ENCODE measurements around the gene TCF4. TPM values are rescaled to one million over a fixed set of nuclear protein-coding genes. Genes with fewer than 3 reads are reported as not detected.

Gene TCF4
- total RNA-seq, 1 experiment from 2014 or later: 143 TPM

DNA sequence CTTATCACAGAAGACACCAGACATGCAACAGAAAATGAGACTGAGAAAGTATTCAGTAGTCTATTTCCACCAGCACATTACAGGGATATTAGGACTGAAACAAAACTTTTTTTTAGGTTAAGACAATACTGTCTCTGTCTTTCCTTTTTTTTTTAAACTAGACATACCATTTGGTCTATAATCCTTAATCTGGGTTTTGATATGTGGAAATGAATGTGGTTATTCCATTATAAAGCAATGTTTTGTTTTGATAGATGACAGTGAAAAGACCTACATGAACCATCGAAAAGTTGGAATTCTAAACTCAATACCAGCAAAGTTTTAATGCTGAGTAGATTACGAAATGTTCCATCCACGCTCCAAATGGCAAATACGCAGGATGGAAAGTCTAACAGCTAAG lies 123.4 kb downstream of the TCF4 start:
- no peak for DNase-seq (ENCODE audit: low spot score)
- TF ChIP-seq, protein P1, sequence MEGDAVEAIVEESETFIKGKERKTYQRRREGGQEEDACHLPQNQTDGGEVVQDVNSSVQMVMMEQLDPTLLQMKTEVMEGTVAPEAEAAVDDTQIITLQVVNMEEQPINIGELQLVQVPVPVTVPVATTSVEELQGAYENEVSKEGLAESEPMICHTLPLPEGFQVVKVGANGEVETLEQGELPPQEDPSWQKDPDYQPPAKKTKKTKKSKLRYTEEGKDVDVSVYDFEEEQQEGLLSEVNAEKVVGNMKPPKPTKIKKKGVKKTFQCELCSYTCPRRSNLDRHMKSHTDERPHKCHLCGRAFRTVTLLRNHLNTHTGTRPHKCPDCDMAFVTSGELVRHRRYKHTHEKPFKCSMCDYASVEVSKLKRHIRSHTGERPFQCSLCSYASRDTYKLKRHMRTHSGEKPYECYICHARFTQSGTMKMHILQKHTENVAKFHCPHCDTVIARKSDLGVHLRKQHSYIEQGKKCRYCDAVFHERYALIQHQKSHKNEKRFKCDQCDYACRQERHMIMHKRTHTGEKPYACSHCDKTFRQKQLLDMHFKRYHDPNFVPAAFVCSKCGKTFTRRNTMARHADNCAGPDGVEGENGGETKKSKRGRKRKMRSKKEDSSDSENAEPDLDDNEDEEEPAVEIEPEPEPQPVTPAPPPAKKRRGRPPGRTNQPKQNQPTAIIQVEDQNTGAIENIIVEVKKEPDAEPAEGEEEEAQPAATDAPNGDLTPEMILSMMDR (conservative IDR thresholded peaks at IDR 0.05; ENCODE audit: low read depth, low read length): no peak
- no peak for TF ChIP-seq EZH2 (IDR thresholded peaks at IDR 0.05; ENCODE audit: borderline replicate concordance, low read depth, low read length, poor library complexity, severe bottlenecking)
- Histone ChIP-seq H3K4me3 (ENCODE audit: low read depth, low read length, poor library complexity, severe bottlenecking) (no peak overlapping the region), H3K9me3 (ENCODE audit: low read depth, low read length, poor library complexity, severe bottlenecking) (no peaks in the 10 kb centered on the region), H3K36me3 (ENCODE audit: insufficient read depth, low read length, poor library complexity, severe bottlenecking) (no peaks in the 10 kb centered on the region), H3K27ac (ENCODE audit: low read depth, low read length, poor library complexity, severe bottlenecking) (no peak overlapping the region), H3K4me1 (ENCODE audit: insufficient read depth, low read length, poor library complexity, severe bottlenecking) (no peaks in the 10 kb centered on the region), H3K27me3 (replicated peaks; ENCODE audit: insufficient read depth, low read depth, low read length, poor library complexity) (no peaks in the 10 kb centered on the region)
- intact Hi-C loops (cut with micrococcal nuclease; ENCODE audit: unreplicated experiment): no loop called here
- BruUV-seq (replicated peaks): no TSS peak
- POLR2A ChIA-PET (ENCODE audit: low non-redundant PET): no interaction called here
- CTCF ChIA-PET: no interaction called here

DNA sequence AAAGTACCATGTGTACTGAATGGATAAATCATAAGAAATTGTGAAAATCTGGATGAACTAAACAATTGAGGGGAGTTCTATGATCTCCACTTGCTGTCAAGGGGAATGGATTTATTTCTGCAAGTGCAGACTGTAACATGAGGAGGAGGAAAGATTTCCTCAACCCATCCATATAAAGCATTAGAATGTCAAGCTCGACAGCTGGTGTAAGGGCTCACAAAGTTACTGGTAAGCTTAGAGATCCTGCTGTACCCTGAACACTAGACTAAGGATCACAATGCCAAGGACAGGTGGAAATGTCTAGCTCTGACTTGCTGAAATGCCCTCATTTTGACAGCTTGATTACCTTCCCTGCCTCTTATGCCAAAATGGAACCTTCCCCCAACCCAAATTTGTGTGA lies 125.3 kb downstream of the TCF4 start:
- Histone ChIP-seq H3K4me1 (ENCODE audit: insufficient read depth, low read length, poor library complexity, severe bottlenecking) (peaks cover 5% of the 10 kb centered on the region), H3K4me3 (ENCODE audit: low read depth, low read length, poor library complexity, severe bottlenecking) (no peak overlapping the region), H3K36me3 (ENCODE audit: insufficient read depth, low read length, poor library complexity, severe bottlenecking) (no peaks in the 10 kb centered on the region), H3K27ac (ENCODE audit: low read depth, low read length, poor library complexity, severe bottlenecking) (no peak overlapping the region), H3K9me3 (ENCODE audit: low read depth, low read length, poor library complexity, severe bottlenecking) (no peaks in the 10 kb centered on the region), H3K27me3 (replicated peaks; ENCODE audit: insufficient read depth, low read depth, low read length, poor library complexity) (no peaks in the 10 kb centered on the region)
- DNase-seq (ENCODE audit: low spot score): no peak
- intact Hi-C loops (cut with micrococcal nuclease; ENCODE audit: unreplicated experiment): no loop called here
- no TSS peak for BruUV-seq (replicated peaks)
- ChIA-PET CTCF (no interaction called here), POLR2A (ENCODE audit: low non-redundant PET) (no interaction called here)
- no peak for TF ChIP-seq EZH2 (IDR thresholded peaks at IDR 0.05; ENCODE audit: borderline replicate concordance, low read depth, low read length, poor library complexity, severe bottlenecking)
- TF ChIP-seq, protein P1 (conservative IDR thresholded peaks at IDR 0.05; ENCODE audit: low read depth, low read length): no peak

DNA sequence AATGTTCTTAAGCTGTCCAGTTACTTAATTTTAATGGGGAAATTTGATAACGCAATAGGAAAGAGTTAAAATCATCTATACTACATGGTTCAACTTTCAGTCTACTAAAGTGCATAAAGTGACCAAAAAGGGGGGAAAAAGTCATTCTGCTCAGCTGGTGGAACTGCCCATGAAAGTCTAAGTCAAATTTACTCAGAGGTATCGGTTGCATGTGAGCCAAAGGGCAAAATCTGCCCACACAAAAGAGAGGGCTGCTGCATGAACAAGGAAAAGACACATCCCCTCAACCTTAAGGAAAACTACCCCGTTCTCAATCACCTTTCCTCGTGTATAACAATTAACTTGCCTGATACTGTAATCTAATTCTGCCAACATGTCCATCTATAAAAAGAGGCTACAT lies 126.1 kb downstream of the TCF4 start:
- no peaks in the 10 kb centered on the region for H3K9me3 ChIP-seq (ENCODE audit: low read depth, low read length, poor library complexity, severe bottlenecking)
- DNase-seq (ENCODE audit: low spot score): no peak
- no peak for TF ChIP-seq EZH2 (IDR thresholded peaks at IDR 0.05; ENCODE audit: borderline replicate concordance, low read depth, low read length, poor library complexity, severe bottlenecking)
- TF ChIP-seq, protein P1 (conservative IDR thresholded peaks at IDR 0.05; ENCODE audit: low read depth, low read length): no peak
- BruUV-seq (replicated peaks): no TSS peak
- H3K4me1 ChIP-seq (ENCODE audit: insufficient read depth, low read length, poor library complexity, severe bottlenecking): peaks cover 5% of the 10 kb centered on the region
- intact Hi-C loops (cut with micrococcal nuclease; ENCODE audit: unreplicated experiment): no loop called here
- POLR2A ChIA-PET (ENCODE audit: low non-redundant PET): no interaction called here
- CTCF ChIA-PET: no interaction called here
- no peak overlapping the region for H3K27ac ChIP-seq (ENCODE audit: low read depth, low read length, poor library complexity, severe bottlenecking)
- H3K36me3 ChIP-seq (ENCODE audit: insufficient read depth, low read length, poor library complexity, severe bottlenecking): no peaks in the 10 kb centered on the region
- no peak overlapping the region for H3K4me3 ChIP-seq (ENCODE audit: low read depth, low read length, poor library complexity, severe bottlenecking)
- no peaks in the 10 kb centered on the region for H3K27me3 ChIP-seq (replicated peaks; ENCODE audit: insufficient read depth, low read depth, low read length, poor library complexity)

Measured in A673 (cell line).